ENCODE data around the gene YOD1.

The YOD1 gene

GRCh38 chr1:207051191-207051943, at the start of gene YOD1:
Gene YOD1 (minus strand): TSS chr1:207051208. CDS start chr1:207051030, 178 bp downstream.
- DNase-seq = no peak

DNA sequence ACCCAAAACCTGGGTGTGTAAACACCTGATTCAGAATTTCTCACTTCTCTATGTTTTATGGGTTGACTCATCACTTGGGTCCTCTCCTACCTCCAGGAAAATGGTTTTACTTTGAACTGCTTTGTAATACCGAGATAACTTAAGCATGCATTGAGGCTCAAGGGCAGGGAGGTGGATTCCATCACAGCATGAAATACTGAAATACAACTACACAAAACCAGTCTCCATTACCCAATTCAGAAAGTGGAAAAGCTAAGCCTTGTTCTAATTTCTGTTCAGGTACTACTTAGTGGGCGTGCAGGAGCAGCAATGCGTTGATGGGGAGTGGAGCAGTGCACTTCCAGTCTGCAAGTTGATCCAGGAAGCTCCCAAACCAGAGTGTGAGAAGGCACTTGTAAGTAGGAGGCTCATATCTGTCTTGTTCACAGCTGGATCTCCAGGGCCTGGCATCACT, 46.9 kb upstream of the YOD1 start:
- DNase-seq = no peak

- no peak for DNase-seq
These were observed 42.9 kb upstream of the YOD1 start for GRCh38 chr1:207093944-207094343.

GRCh38 chr1:207091200-207091908, 40.3 kb upstream of the YOD1 start:
- no peak for DNase-seq

DNA sequence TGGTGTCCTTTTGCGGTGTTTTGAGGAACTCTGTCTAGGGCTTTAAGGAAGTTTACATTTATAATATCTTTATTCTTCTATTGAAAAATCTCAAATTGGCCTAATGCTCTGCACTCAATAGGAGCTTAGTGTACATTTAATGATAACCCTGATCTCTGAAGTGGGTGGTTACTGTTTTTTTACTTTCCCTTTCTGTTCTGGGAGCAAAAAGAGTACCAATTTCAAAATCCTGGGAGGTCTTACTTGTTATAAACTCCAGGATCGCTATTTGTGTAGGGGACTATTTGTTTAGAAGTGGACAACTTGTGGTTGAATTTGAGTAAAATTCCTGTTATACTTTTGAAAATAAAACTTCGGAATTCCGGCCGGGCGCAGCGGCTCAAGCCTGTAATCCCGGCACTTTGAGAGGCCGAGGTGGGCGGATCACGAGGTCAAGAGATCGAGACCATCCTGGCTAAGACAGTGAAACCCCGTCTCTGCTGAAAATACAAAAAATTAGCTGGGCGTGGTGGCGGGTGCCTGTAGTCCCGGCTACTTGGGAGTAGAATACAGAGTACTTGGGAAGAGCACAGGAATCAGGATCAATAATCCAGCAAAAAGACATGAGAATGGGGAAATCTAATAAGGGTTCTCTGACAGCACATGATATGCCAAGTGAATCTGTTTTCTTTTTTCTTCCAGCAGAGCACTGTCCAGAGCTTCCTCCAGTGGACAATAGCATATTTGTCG, 38.8 kb upstream of the YOD1 start:
- no peak for DNase-seq

GRCh38 chr1:207088701-207089626, 38.0 kb upstream of the YOD1 start, which contains the start of gene C4BPB:
Gene C4BPB (plus strand): TSS chr1:207088860. CDS start chr1:207089532, 672 bp downstream.
- DNase-seq = no peak

DNA sequence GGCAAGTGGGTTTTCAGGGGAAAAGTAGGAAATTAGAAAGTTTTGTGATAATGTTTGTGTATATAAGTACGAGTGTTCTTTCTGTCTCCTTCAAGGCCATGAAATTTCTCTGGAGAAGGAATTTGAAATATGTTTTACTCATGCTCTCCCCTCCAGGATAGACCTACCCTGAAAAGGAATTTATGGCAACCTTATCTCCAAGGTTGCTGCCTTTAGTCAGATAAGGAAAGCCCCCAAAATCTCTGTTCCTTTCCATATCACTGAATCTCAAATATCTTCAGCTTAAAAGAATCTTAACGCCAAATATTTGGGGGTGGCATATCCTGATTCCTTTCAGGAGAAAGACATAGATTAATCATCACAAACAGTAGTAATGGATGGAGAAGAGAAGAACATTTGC, 37.2 kb upstream of the YOD1 start:
- DNase-seq = no peak

DNA sequence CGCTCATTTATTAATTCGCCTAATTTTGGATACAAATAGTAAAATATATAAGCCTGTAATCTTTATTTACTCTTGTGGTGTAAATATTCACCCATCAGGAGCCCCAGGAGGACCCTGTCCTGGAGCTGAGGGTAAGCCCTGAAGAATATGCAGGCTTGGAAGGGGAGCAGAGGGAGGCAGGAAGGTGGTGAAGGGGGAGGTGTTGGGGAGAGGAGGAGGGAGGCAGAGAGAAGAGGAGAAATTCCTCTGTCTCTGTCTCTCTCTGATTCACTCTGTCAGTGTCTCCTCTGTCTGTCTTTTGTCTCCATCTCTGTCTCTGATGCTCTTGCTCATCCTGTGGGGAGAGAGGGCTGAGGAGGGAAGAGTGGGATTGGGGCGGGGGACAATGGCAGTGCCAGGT, 34.9 kb upstream of the YOD1 start:
- no peak for DNase-seq

DNA sequence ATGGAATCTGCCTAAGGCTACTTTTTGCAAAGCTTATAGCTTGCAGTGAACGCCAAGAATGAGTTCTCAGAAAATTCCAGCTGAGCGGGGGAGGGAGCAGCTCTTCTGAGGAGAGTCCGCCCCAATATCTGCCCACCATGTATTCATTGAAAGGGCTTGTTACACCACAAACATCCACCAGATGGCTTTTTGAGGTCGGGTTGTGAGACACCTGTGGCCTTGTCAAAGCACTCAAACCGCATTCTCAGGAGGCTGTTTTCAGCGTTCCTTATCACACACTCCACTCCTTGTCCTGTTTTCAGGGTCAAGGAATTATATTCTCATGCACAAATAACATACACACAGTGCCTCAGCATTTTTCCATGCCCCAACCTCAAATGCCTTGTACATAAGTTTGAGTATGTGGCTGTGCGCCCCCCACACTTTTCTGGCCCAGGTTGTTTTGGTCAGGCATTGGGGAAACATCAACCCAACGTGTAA, 33.7 kb upstream of the YOD1 start:
- no peak for DNase-seq

DNA sequence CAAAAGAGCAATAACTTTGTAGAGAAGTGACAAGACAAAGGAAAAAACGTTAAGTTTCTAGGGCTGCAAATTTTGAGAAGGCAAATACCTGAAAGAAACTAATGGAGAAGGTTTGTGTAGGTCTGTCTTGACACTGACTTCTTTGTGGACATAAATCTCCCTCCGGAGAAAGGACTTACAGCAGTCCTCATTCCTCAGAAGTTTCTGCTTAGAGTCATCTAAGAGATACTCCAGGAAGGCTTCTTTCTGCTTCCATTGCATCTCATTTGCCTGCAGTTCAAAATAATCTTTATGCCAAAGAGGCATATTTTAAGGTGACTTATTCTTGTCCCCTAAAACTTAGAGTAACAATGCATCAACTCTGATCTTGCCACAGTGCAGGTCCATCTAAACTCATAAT, 33.2 kb upstream of the YOD1 start:
- no peak for DNase-seq

GRCh38 chr1:207081806-207082205, 30.8 kb upstream of the YOD1 start:
- no peak for DNase-seq

DNA sequence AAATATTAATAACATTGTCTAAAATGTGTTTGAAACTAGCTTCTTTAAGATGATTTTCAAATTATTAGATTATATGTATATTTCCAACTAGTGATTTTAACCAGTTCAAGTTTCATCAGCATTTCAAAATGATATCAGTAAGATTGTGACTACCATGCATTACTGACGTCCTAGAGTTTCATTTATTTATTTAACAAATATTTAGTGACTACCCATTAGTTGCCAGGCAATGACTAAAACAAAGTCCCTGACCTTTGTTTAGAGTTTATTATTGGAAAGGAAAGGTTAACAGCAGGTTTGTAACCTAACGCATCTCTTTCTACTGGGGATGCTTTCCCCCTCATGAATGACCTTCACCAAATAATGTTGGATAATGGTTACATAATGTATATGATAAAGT, 30.1 kb upstream of the YOD1 start:
- no peak for DNase-seq

GRCh38 chr1:207079706-207080241, 28.8 kb upstream of the YOD1 start:
- DNase-seq = no peak

- no peak for DNase-seq
These were observed 27.6 kb upstream of the YOD1 start for GRCh38 chr1:207078578-207079132.

DNA sequence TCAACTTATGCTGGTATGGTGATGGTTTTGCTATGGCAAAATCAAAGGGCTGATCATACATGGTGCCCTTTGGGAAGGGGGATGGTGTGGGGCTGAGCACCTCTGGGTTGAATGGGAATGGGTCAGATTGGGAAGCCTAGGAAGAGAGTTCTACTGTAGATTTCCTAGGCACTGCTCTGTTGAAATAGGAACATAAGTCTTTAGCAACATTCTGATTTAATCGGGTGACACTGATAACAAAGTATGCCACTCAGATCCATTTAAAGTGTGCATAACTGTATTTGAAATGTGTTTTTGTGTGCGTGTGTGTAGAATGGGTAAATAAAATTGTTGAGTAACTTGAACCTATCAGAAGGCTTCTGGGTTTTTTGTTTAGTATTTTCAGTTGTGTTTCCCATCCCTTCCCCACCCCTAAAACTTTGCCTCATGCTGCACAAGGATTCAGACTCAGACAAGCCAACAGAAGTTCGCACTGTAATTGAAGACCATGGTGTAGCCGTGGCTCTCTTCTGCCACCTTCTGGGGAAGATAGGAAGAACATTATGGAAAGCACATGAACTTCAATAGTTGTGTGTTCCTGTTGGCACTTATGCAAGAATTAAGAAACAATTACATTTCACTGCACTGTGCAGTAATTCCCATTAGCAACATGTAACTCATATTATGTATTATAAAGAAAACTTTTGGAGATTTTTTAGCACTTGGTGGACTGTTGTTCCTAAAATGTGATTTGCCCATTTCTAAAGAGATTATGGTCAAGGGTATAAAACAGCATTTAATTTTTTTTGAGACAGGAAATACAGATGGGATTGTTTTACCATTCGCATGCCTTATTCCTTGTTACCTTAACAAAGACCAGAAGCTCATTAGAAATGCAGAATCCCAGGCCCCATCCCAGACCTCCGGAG, 26.7 kb upstream of the YOD1 start:
- peak; percentile 11 for DNase-seq

DNA sequence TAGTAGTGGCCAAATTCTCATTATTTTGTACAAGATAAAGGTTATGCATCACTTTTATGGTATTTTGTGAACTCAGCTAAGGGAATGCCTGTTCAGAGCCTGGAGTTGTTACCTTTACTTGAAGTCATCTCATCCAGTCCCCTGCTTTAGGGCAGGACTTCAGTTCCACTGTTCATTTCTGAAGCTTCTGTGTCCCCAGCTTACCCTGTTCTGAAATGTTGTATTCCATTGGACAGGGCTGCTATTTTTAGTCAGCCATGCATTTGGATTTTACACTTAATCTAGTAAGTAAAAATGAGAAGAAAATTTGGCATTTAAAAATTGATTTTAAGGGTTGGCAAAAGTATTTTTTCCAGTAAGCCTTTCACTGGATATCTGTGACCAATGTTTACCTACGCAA, 26.0 kb upstream of the YOD1 start:
- no peak for DNase-seq

DNA sequence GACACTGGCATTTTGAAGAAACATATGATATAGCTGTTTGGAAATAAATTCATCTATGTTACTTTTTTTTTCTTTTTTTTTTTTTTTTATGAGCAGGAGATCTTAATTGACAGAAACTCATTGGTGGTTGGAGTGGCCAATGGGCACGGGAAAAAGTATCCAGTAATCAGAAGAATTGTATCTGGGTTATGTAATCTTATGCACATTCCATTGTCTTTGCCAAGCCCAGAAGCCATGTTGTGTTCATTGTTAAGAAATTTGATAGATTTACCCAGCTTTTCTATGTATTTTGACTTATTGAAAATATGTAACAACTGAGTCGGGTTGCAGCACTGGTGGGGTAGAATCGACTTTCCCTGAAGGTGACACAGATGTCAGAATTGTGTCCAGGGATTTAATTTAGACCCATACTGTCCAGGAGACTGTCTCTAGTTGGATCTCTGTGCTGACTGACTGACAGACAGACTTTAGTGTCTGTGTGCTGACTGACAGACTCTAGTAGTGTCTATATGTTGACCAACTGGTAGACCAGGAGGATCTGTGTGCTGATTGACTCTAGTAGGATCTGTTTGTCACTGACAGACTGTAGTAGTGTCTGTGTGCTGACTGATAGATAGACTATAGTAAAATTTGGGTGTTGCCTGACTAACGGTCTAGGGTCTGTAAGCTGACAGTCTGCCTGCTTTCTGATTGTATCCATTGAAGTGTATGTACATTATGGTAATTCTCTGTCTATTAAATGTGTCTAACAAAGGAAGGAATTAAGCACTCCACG, 25.4 kb upstream of the YOD1 start:
- DNase-seq = no peak

- no peak for DNase-seq
These were observed 23.2 kb upstream of the YOD1 start for GRCh38 chr1:207073906-207074820.

DNA sequence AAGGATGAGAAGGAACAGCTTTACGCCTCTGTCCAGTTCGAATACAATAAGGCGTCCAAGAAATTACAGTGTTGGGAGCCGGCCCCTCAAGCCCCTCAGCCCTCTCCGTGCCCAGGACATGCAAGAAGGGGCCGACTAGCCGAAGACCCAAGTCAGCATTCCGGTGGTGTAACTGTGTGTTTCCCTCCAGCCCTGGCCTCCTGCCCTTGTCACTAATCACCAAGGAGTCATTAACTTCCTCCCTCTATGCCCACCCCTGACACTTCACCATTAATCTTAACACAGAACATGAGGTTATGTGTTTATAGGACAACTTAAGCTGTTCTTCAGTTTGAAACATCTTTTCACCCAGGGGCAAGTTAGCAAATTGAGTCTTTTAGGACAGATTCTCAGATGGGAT, 21.2 kb upstream of the YOD1 start:
- DNase-seq = no peak
